CD4-positive, alpha-beta T cell treated with Interleukin-15 for 1 hour (primary cell): ENCODE measurements around the gene PAPOLG.
A peak's percentile ranks its signal among the peaks of the same experiment; 100 is the strongest.

Source experiments
- DNase-seq: peaks from one replicate; pipeline ENCODE4 v3.0.0-alpha.2; 2020

Gene PAPOLG

DNA sequence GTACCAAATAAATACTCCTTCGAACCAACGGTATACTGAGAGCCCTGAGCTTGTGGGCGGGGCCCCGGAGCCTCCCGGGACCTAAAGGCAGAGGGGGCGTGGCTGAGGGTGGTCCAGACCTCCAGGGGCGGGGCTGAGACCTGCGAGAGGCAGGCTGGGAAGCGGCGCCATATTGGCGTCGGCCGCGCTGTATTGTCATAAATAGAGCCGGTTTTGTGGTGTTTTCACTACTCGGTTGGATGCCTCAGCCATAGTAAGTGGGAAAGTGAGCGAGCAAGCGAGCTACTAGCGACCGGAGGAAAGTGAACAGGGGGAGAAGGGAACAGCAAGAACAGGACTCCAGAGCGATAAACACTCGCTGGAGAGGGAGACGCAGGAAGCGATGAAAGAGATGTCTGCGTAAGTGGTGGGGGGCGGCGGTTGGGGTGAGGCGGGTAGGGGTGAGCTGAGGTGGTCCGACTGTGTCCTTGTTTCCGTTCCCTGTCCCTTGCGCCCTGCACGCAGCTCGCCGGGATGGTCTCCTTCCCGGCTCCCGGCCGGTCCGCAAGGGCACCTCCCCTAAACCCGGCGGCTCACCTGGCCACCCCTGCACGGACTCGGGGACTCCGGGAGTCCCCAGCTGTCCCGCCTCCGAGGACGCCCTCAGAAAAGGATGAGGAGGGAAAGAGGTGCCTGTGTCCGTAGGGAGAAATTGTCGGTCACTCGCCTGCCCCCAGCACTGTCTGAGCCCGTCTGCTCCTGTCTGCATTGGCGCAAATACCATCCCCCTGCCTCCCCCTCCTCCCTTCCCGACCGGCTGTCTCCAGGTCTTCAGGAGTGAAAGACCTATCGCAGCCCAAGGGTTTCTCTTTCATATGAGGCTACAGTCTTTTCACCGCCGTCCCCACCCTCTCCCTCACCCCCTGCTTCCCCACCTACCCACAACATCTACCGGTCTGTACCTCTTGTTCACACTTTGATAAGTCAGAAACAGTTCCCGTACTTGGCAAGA lies at the start of gene PAPOLG:
PAPOLG (plus strand) TSS at position 172 of the 991 bp plus-strand sequence; CDS start at position 383, 211 bp downstream.
- DNase-seq = peak; percentile 95

DNA sequence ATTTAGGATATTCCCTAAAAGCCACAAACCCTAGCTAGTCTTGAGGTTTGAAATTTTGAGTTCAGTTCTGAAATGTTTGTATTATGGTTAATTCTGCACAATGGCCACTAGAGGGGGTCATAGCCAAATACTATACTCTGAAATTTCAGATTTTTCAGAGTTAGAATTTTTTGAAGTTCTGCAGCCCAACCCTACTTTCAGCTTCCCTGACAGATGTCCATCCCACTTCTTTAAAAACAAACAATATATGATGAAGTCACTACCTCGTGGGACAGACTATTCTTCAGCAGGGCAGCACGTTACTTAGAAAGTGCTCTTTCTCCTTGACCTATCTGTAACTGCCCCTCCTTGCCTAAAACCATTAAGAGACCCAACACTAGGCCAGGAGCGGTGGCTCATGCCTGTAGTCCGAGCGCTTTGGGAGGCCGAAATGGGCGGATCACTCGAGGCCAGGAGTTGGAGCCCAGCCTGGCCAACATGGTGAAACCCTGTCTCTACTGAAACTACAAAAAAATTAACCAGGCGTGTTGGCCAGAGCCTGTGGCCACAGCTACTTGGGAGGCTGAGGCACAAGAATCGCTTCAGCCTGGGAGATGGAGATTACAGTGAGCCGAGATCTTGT lies 48.2 kb upstream of the PAPOLG start:
- no peak for DNase-seq

- no peak for DNase-seq
Observed at GRCh38 chr2:60708630-60709320, 47.3 kb upstream of the PAPOLG start.

GRCh38 chr2:60710707-60711106 lies 45.4 kb upstream of the PAPOLG start:
- DNase-seq = peak; percentile 47

DNA sequence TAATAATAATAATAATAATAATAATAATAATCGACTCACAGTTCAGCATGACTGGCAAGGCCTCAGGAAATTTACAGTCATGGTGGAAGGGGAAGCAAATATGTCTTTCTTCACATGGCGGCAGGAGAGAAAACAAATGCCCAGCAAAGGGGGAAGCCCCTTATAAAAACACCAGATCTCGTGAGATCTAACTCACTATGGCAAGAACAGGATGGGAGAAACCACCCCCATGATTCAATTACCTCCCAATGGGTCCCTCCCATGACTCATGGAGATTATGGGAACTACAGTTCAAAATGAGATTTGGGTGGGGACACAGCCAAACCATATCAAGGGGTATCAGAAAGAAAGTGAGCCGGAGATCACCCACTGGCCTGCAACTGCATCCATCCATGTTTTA lies 40.5 kb upstream of the PAPOLG start:
- DNase-seq = no peak

GRCh38 chr2:60717691-60718090 lies 38.4 kb upstream of the PAPOLG start:
- DNase-seq = no peak

DNA sequence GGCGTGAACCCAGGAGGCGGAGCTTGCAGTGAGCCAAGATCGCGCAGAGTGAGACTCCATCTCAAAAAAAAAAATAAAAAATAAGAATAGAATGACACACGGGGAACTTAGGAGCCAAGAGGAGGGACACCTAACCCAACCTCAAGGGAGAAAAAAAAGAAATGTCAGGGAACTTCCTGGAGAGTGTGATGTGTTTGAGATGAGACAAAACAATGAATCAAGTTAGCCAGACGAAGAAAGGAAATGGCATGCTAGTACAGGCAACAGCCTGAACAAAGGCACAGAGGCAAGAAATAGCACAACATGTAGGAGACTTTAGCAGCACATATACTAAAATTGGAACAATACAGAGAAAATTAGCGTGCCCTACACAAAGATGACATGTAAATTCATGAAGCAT lies 36.7 kb upstream of the PAPOLG start:
- no peak for DNase-seq

DNA sequence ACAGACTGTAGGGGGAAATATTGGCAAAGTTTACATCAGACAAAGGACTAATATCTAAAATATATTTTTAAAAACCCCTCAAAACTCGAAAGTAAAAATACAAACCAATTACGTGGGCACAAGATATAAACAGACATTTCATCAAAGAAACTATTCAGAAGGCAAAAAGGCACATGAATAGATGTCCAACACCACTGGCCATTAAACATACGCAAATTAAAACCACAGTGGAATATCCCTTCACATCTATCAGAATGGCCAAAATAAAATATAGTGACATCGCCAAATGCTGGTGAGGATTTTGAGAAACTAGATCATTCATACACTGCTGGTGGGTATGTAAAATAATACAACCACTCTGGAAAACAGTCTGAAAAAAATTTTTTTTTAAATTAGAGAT lies 30.6 kb upstream of the PAPOLG start:
- no peak for DNase-seq

DNA sequence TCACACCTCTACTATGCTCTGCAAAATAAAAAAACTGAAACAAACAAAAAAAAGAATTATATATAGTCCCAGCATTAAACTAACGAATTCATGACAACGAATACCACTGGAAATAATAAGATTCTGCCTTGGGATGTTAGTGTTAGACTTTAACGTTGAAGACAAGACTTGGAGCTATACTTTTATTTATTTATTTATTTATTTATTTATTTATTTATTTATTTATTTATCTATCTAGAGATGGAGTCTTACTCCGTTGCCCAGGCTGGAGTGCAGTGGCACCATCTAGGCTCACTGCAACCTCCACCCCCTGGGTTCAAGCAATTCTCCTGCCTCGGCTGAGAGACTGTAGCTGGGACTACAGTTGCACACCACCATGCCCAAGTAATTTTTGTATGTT lies 27.2 kb upstream of the PAPOLG start:
- DNase-seq = no peak

DNA sequence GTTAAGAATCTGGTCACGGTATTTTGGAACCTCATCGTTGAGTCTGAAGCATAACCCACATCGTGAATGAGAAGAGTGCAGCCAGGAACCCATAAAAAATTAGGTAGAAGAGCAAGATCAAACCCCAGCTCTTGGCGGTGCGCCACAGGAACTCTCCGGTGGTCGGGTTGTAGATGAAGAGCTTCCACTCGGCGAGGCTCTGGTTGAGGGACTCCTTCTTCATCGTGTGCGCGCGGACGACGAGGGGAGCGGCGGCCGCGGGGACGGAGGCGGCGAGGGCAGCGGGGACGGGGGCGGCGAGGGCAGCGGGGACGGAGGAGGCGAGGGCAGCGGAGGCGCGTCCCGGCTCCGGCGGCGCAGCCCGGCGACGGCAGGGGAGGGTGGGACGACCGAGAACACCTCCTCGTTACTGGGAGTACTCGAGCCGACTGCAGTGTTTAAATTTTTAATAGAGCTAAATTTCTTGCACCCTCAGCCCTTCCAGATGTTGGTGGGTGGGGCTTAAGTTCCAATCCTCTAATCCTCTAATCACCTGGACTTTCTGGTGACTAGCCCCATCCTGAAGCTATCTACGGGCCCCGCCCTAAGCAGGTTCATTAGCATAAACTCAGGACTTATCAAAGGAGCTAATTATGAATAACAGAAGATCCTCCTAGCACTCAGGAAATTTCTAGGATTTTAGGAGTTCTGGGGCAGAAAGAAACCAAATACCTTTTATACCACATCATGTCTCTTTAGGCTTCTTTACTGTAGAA lies 20.4 kb upstream of the PAPOLG start:
- no peak for DNase-seq

- DNase-seq = no peak
Observed at GRCh38 chr2:60738679-60739078, 17.4 kb upstream of the PAPOLG start.

- no peak for DNase-seq
Observed at GRCh38 chr2:60739156-60739555, 16.9 kb upstream of the PAPOLG start.

GRCh38 chr2:60741576-60741975 lies 14.5 kb upstream of the PAPOLG start:
- DNase-seq = no peak

GRCh38 chr2:60742419-60742818 lies 13.6 kb upstream of the PAPOLG start:
- DNase-seq = no peak

DNA sequence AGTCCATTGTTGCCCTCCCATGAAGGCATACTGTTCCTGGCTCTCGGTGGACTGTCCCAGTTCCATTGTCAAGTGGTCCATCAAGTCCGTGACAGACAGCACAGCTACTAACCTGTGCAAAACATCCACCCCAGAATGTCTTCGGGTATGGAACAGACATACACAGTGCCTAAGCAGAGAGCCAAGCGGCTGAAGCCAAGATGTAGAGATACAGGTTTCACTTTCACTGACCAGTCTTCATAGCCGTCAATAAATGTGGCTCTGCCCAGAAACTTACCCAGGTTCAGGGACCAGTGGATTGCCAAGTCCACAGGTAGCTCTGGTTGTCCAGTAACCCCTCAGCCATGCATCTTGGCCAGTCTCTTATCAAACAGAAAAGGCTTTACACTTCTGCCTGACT lies 10.7 kb upstream of the PAPOLG start:
- DNase-seq = no peak

DNA sequence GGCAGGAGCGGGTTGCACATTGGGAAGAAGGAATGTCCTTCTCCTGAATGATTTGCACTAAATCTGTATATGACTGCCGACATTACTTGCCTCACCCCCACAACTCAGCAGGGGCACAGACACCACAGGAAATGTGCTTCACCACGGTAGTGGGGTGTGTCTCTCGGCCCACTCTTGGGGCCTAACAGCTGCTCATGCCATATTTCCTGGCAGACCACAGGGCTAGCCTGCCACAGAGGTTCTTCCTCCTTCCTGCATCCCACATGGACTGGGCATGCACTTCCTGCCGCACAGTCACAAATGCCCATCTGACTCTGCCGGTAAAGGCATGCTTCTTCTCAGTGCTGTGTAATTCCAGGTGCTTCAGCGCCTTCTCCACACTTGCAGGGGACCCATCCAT lies 10.3 kb upstream of the PAPOLG start:
- no peak for DNase-seq

GRCh38 chr2:60746318-60746717 lies 9.8 kb upstream of the PAPOLG start:
- no peak for DNase-seq

- no peak for DNase-seq
Observed at GRCh38 chr2:60759654-60760053, 3.6 kb downstream of the PAPOLG start.

DNA sequence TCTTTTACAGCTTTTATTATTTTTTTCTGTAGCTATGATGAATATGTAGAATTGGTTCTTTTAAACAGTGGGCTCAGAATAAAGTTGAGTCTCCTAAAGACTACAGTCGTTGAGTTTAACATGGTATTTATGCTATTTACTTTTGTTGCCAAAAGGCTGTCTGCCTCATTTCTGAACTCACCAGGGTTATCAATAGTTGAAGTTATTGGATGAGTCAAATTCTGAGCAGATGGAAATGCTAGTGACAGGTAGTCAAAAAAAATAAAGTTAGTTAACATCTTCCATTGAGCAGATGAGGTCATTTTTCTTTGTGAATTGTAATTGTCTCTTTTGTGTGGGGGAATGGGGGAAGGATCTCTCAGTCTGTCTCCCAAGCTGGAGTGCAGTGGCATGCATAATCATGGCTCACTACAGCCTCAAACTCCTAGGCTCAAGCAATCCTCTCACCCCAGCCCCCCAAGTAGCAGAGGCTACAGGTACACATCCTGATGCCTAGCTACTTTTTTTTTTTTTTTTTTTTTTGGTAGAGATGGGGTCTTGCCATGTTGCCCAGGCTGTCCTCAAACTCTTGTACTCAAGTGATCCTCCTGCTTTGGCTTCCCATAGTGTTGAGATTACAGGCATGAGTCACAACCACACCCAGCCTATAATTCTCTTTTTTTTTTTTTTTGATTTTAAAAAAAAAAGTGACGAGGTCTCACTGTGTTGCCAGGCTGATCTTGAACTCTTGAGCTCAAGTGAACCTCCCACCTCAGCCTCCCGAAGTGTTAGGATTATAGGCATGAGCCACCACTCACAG lies 8.9 kb downstream of the PAPOLG start:
- no peak for DNase-seq

- DNase-seq = no peak
Observed at GRCh38 chr2:60766283-60766682, 10.2 kb downstream of the PAPOLG start.

- DNase-seq = no peak
Observed at GRCh38 chr2:60771508-60771907, 15.4 kb downstream of the PAPOLG start.

- no peak for DNase-seq
Observed at GRCh38 chr2:60775048-60775639, 19.1 kb downstream of the PAPOLG start.
